K562 (cell line): ENCODE results near the gene HSF2BP. TPM values are rescaled to one million over a fixed set of nuclear protein-coding genes. Genes with fewer than 3 reads are reported as not detected.
A peak's percentile ranks its signal among the peaks of the same experiment; 100 is the strongest.

ENCODE experiments used
- ATAC-seq: fragments of 200-7000 bp; cut with Tn5 transposase; 3 replicates; pipeline ENCODE4 v1.9.1; 2020; ENCODE audit warnings: moderate library complexity
- BruUV-seq: library from RNA; stranded (reverse); fragments of 400-500 nt; replicated peaks from 2 replicates; lab custom pipeline; 2021; lab: Mats Ljungman, UMichigan
- CTCF ChIA-PET: fragments of 300-600 bp; formaldehyde crosslinking; extraction: SDS; loops from one replicate; lab custom pipeline; 2021; ENCODE audit warnings: low intra/inter-chr PET ratio; lab: Yijun Ruan, JAX
- POLR2A ChIA-PET: fragments of 300-600, 350-650 bp; sonication (Branson Sonifier 250); formaldehyde crosslinking; extraction: SDS; loops from one replicate; lab custom pipeline; 2021; ENCODE audit warnings: antibody characterized with exemption, inconsistent platforms; lab: Yijun Ruan, JAX
- DNase-seq, 4 experiments: peaks; one replicate each; pipeline versions ENCODE4 v3.0.0 to v3.0.0-alpha.2; 2011 to 2018; ENCODE audit warnings: low spot score in 3 of 4, mixed read lengths in 3 of 4; ENCODE audit errors: extremely low read depth in 1 of 4
- FAIRE-seq: peaks from 2 replicates; lab custom pipeline; 2011; peaks lifted over from hg19 to GRCh38; lab: Jason Lieb, UNC
- H2AFZ ChIP-seq: 2 replicates; pipeline ENCODE4 v1.6.0; 2011; ENCODE audit warnings: low read depth, low read length, control low read depth, inconsistent platforms
- H3K27ac ChIP-seq: fragments of 200-600 bp; 3 replicates; pipeline ENCODE4 v1.8.0; 2011; ENCODE audit warnings: low read depth, mild to moderate bottlenecking, control low read depth, inconsistent platforms, low read length, moderate library complexity, mixed read lengths; ENCODE audit errors: extremely low read depth
- H3K27me3 ChIP-seq, 2 experiments: fragments of 300-600 bp in 1 of 2; 2 replicates in 1 of 2; 3 replicates in 1 of 2; pipeline versions ENCODE4 v1.6.0 to v1.8.0; 2011; ENCODE audit warnings: inconsistent platforms in 2 of 2, low read length in 2 of 2, mild to moderate bottlenecking in 1 of 2, mixed read lengths in 1 of 2, moderate library complexity in 1 of 2; ENCODE audit not compliant: control insufficient read depth in 2 of 2, insufficient read depth in 2 of 2
- H3K36me3 ChIP-seq: fragments of 300-600 bp; 3 replicates; pipeline ENCODE4 v1.8.0; 2011; ENCODE audit warnings: mild to moderate bottlenecking, low read length, inconsistent platforms; ENCODE audit not compliant: control insufficient read depth, insufficient read depth
- H3K4me1 ChIP-seq, 2 experiments: fragments of 200-600 bp in 1 of 2; replicated peaks in 1 of 2; 2 replicates in 1 of 2; 3 replicates in 1 of 2; pipeline versions ENCODE4 v1.5.1 to v1.8.0; 2011; ENCODE audit warnings: inconsistent platforms in 2 of 2, low read length in 2 of 2, mild to moderate bottlenecking in 1 of 2, mixed read lengths in 1 of 2, moderate library complexity in 1 of 2; ENCODE audit not compliant: control insufficient read depth in 2 of 2, insufficient read depth in 2 of 2
- H3K4me2 ChIP-seq: 2 replicates; pipeline ENCODE4 v1.6.1; 2011; ENCODE audit warnings: low read length, control low read depth, inconsistent platforms, mixed read lengths; ENCODE audit not compliant: insufficient read depth
- H3K4me3 ChIP-seq: fragments of 200-600 bp; sonication (generic), shearing (Covaris generic); 2 replicates; pipeline ENCODE4 v1.5.1; 2016; ENCODE audit warnings: control low read depth, inconsistent platforms
- H3K79me2 ChIP-seq: fragments of 200-600 bp; 3 replicates; pipeline ENCODE4 v1.8.0; 2011; ENCODE audit warnings: low read length, inconsistent platforms; ENCODE audit not compliant: control insufficient read depth, insufficient read depth
- H3K9ac ChIP-seq, 2 experiments: 2 replicates each; pipeline versions ENCODE4 v1.6.0 to v1.6.1; 2011; ENCODE audit warnings: low read depth in 2 of 2, low read length in 2 of 2, control low read depth in 1 of 2, inconsistent platforms in 1 of 2, mild to moderate bottlenecking in 1 of 2, mixed read lengths in 1 of 2; ENCODE audit not compliant: insufficient read depth in 1 of 2
- H3K9me1 ChIP-seq: one replicate; pipeline ENCODE4 v1.6.0; 2011; ENCODE audit warnings: inconsistent platforms, mild to moderate bottlenecking, low read length, moderate library complexity; ENCODE audit not compliant: control insufficient read depth, insufficient read depth
- H3K9me3 ChIP-seq: replicated peaks from 2 replicates; pipeline ENCODE4 v1.5.1; 2011; ENCODE audit warnings: low read depth, low read length, inconsistent platforms; ENCODE audit not compliant: control insufficient read depth, insufficient read depth
- H4K20me1 ChIP-seq: replicated peaks from 2 replicates; pipeline ENCODE4 v1.6.1; 2011; ENCODE audit warnings: low read length, inconsistent platforms, mixed read lengths; ENCODE audit not compliant: control insufficient read depth, insufficient read depth
- C11orf30 ChIP-seq: fragments of 450-650 bp; IDR thresholded peaks from 2 replicates; pipeline ENCODE4 v1.6.1; 2016; ENCODE audit warnings: low read depth, mild to moderate bottlenecking
- CBX3 ChIP-seq, 2 experiments: IDR thresholded peaks; 1 replicate in 1 of 2; 2 replicates in 1 of 2; pipeline ENCODE4 v1.6.1; 2012; ENCODE audit warnings: inconsistent platforms in 2 of 2, low read length in 2 of 2, borderline replicate concordance in 1 of 2, control low read depth in 1 of 2
- CEBPB ChIP-seq: fragments of 450-650 bp; IDR thresholded peaks from 2 replicates; pipeline ENCODE4 v1.6.1; 2016; ENCODE audit warnings: missing genetic modification characterization, missing compliant biosample characterization
- FIP1L1 ChIP-seq: fragments of 200-400 bp; formaldehyde crosslinking; IDR thresholded peaks from 2 replicates; pipeline ENCODE4 v1.6.1; 2018; ENCODE audit warnings: mild to moderate bottlenecking, low read depth, low read length; ENCODE audit not compliant: poor library complexity, severe bottlenecking
- FOXJ2 ChIP-seq: fragments of 200-800 bp; sonication (Bioruptor generic); IDR thresholded peaks from 2 replicates; pipeline ENCODE4 v1.6.1; 2016; ENCODE audit warnings: missing genetic modification characterization, missing compliant biosample characterization
- HDGF ChIP-seq: fragments of 450-650 bp; IDR thresholded peaks from 2 replicates; pipeline ENCODE4 v1.6.1; 2016
- HMG20B ChIP-seq: fragments of 250-450 bp; sonication (Bioruptor Pico); IDR thresholded peaks from 2 replicates; pipeline ENCODE4 v1.5.0; 2021; ENCODE audit warnings: mild to moderate bottlenecking
- HMGN3 ChIP-seq: IDR thresholded peaks from 2 replicates; pipeline ENCODE4 v1.6.1; 2011; ENCODE audit warnings: borderline replicate concordance, low read depth, mild to moderate bottlenecking, mixed read lengths, low read length; ENCODE audit not compliant: insufficient read length; ENCODE audit errors: extremely low read depth
- MAFF ChIP-seq: IDR thresholded peaks from 2 replicates; pipeline ENCODE4 v1.6.1; 2012; ENCODE audit warnings: low read length, improper control_type of control experiment
- MIER1 ChIP-seq: fragments of 450-650 bp; IDR thresholded peaks from 2 replicates; pipeline ENCODE4 v1.6.1; 2016; ENCODE audit warnings: antibody characterized with exemption, mild to moderate bottlenecking, low read depth
- RAD21 ChIP-seq, 2 experiments: fragments of 250-450 bp in 1 of 2; fragments of 450-650 bp in 1 of 2; sonication (Bioruptor Pico) in 1 of 2; formaldehyde crosslinking in 1 of 2; IDR thresholded peaks in 1 of 2; conservative IDR thresholded peaks in 1 of 2; 2 replicates each; pipeline versions ENCODE4 v1.4.0 to v1.8.0; 2020 to 2022; ENCODE audit warnings: mild to moderate bottlenecking in 2 of 2, moderate library complexity in 1 of 2
- TCF15 ChIP-seq: fragments of 250-450 bp; sonication (Bioruptor Pico); IDR thresholded peaks from 2 replicates; pipeline ENCODE4 v1.8.0; 2022; ENCODE audit warnings: moderate library complexity, mild to moderate bottlenecking, inconsistent platforms
- TCF7L2 ChIP-seq: fragments of 150-350 bp; IDR thresholded peaks from 2 replicates; pipeline ENCODE4 v1.6.1; 2016; ENCODE audit warnings: low read depth, mild to moderate bottlenecking, low read length, moderate library complexity
- ZC3H4 ChIP-seq: sonication (generic); formaldehyde crosslinking; IDR thresholded peaks from 2 replicates; pipeline ENCODE4 v1.9.0; 2021; ENCODE audit warnings: missing genetic modification reagents, borderline replicate concordance
- ZNF232 ChIP-seq: sonication (generic); formaldehyde crosslinking; IDR thresholded peaks from 2 replicates; pipeline ENCODE4 v1.8.0; 2022; ENCODE audit warnings: mild to moderate bottlenecking, missing genetic modification reagents
- ZNF274 ChIP-seq: IDR thresholded peaks from 2 replicates; pipeline ENCODE4 v1.6.1; 2011; ENCODE audit warnings: low read depth, mild to moderate bottlenecking, low read length, moderate library complexity, borderline replicate concordance
- ZNF584 ChIP-seq: fragments of 200-800 bp; sonication (Bioruptor generic); IDR thresholded peaks from 2 replicates; pipeline ENCODE4 v1.6.1; 2016; ENCODE audit warnings: low read depth, mild to moderate bottlenecking, missing genetic modification characterization, missing compliant biosample characterization
- ZNF740 ChIP-seq, 3 experiments: fragments of 200-800 bp in 1 of 3; sonication (Bioruptor generic) in 1 of 3; sonication (generic) in 1 of 3; formaldehyde crosslinking in 1 of 3; IDR thresholded peaks; 2 replicates each; pipeline versions ENCODE4 v1.6.1 to v1.8.0; 2016 to 2022; ENCODE audit warnings: mild to moderate bottlenecking in 2 of 3, missing compliant biosample characterization in 2 of 3, missing genetic modification characterization in 2 of 3, missing genetic modification reagents in 1 of 3
- WGBS: fragments of 100-300 bp; shearing (Covaris generic); methylation state at CpG from one replicate; pipeline ENCODE4 v1.1.6; 2016; ENCODE audit warnings: low coverage, mixed read lengths; ENCODE audit not compliant: insufficient coverage; ENCODE audit errors: missing lambda C conversion rate; 5-methylcytosine and 5-hydroxymethylcytosine counted together
- in situ Hi-C: fragments of 300-500 bp; cut with MboI; formaldehyde crosslinking; loops from 4 replicates; pipeline ENCODE4 v1.15.0; 2018; ENCODE audit warnings: inconsistent platforms, mixed read lengths
- intact Hi-C: fragments of 100-400 bp; cut with micrococcal nuclease; formaldehyde crosslinking; loops from 2 replicates; pipeline ENCODE4 v1.14.2; 2022
- polyA plus RNA-seq, 8 experiments: library from polyadenylated mRNA; depleted of rRNA in 4 of 8; stranded (reverse) in 5 of 8; unstranded in 3 of 8; fragments of >200 nt; fragmentation: Nextera tagmentation in 2 of 8; fragmentation: Illumina TruSeq in 1 of 8; extraction: Ambion mirVana in 2 of 8; extraction: Trizol in 1 of 8; gene quantifications; 2 replicates each; pipeline versions ENCODE4 v1.2.1 to v1.2.3, GENCODE V29; 2011 to 2014; ENCODE audit warnings: inconsistent platforms in 1 of 8, missing spikeins in 1 of 8
- total RNA-seq, 7 experiments: library from RNA; depleted of rRNA in 6 of 7; stranded (reverse); fragments of >200 nt in 6 of 7; fragmentation: Illumina TruSeq in 2 of 7; extraction: Trizol in 2 of 7; gene quantifications; 2 replicates each; pipeline versions ENCODE4 v1.2.1 to v1.2.3, GENCODE V29; 2011 to 2021; ENCODE audit warnings: low replicate concordance in 1 of 7

The HSF2BP gene
- total and polyA plus RNA-seq, 9 of the 15 experiments (the other 6 are each of a cell fraction or from before 2014, with no cell fraction given): 0.04 to 0.57 (median 0.20) TPM; not detected in 2

- no peak for TF ChIP-seq TCF7L2
- TF ChIP-seq FIP1L1: no peak
These were observed 3.0 kb upstream of the HSF2BP start (continued) for GRCh38 chr21:43662286-43662685.

GRCh38 chr21:43658769-43659135 is 536 bp downstream of the HSF2BP start:
- H2AFZ ChIP-seq: peak overlapping the region; percentile 98
- intact Hi-C loops (no loop called here), in situ Hi-C loops (no loop called here)
- ChIA-PET CTCF (interaction anchor here (0.6 kb wide), 1 partner anchor 280 kb away, joined by 5 read pairs; no protein-coding TSS in a partner anchor), POLR2A (interaction anchor here (0.7 to 1.3 kb wide), 4 partner anchors 18 to 121 kb away, joined by 3 to 6 read pairs (median 4); no protein-coding TSS in a partner anchor)
- no peaks in the 10 kb centered on the region for H3K9me1 ChIP-seq
- H3K4me2 ChIP-seq: peak overlapping the region; percentile 99
- H3K9ac ChIP-seq: peak overlapping the region; percentile 76 to 96
- BruUV-seq: no TSS peak
- no peak overlapping the region for H3K4me3 ChIP-seq
- no peak for FAIRE-seq
- peaks cover 28% of the 10 kb centered on the region for H3K36me3 ChIP-seq
- peaks cover 2% of the 10 kb centered on the region; the same call in 1 of the 2 replicates for H3K9me3 ChIP-seq
- TF ChIP-seq RAD21 (CRISPR knock-in tag; conservative IDR thresholded peaks at IDR 0.05 in 1 of 2, IDR thresholded peaks at IDR 0.05 in 1 of 2) (no peak), ZNF232 (no peak), HMGN3 (no peak), C11orf30 (no peak), FOXJ2 (tag) (no peak), ZC3H4 (CRISPR knock-in tag) (0 out of 2 replicates have a peak, but pooled peaks have one; percentile 18), ZNF584 (CRISPR knock-in tag) (no peak), ZNF740 (CRISPR knock-in tag; IDR thresholded peaks at IDR 0.05) (0 out of 2 replicates have a peak, but pooled peaks have one; percentile 5), ZNF740 (tag; IDR thresholded peaks at IDR 0.05) (no peak), CBX3 (IDR thresholded peaks at IDR 0.05; ENCODE audit: borderline replicate concordance in 1 of 2, low read length in 2 of 2) (no peak), MAFF (no peak), MIER1 (0 out of 2 replicates have a peak, but pooled peaks have one; percentile 48), CEBPB (tag) (no peak), HMG20B (CRISPR knock-in tag) (peak; percentile 14; the same call in 1 of the 2 replicates), TCF15 (no peak), HDGF (0 out of 2 replicates have a peak, but pooled peaks have one; percentile 77), ZNF274 (0 out of 2 replicates have a peak, but pooled peaks have one; percentile 27)
- DNase-seq: no peak
- H3K79me2 ChIP-seq: peaks cover 40% of the 10 kb centered on the region
- peaks cover 12 to 23% of the 10 kb centered on the region in 2 experiments; a peak in 4 of 5 replicates for H3K4me1 ChIP-seq
- no peaks in the 10 kb centered on the region; a peak in 1 of 5 replicates for H3K27me3 ChIP-seq
- WGBS: 84% methylated on average over 23 of the region's 23 CpGs
- no peak for ATAC-seq
- H4K20me1 ChIP-seq: peaks cover 4% of the 10 kb centered on the region; the same call in 1 of the 2 replicates
- peak overlapping the region; percentile 88 for H3K27ac ChIP-seq
